Activated CD4-positive, alpha-beta T cell treated with anti-CD3 and anti-CD28 coated beads, Interleukin-2, amount 50 U/mL, for 1 hour (primary cell): ENCODE data around the gene DSPP.

Source experiments
- DNase-seq: peaks from one replicate; pipeline ENCODE4 v3.0.0-alpha.2; 2020

DSPP gene

GRCh38 chr4:87632469-87632868, 24.1 kb downstream of the DSPP start:
- no peak for DNase-seq

GRCh38 chr4:87633243-87633642, 24.9 kb downstream of the DSPP start:
- no peak for DNase-seq

DNA sequence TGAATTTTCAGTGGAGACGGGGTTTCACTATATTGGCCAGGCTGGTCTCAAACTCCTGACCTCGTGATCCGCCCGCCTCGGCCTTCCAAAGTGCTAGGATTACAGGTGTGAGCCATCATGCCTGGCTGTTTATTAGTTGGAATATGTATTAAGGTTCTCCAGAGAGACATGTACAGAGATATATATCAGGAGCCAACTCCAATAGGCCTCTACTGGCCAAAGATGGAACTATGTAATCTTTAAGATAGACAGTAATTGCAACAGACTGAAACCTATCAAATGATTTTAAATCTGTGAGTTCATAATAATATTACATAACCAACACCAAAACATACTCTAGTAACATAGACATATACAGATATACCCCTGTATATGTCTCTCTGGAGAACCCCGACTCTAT, 36.0 kb downstream of the DSPP start:
- no peak for DNase-seq

DNA sequence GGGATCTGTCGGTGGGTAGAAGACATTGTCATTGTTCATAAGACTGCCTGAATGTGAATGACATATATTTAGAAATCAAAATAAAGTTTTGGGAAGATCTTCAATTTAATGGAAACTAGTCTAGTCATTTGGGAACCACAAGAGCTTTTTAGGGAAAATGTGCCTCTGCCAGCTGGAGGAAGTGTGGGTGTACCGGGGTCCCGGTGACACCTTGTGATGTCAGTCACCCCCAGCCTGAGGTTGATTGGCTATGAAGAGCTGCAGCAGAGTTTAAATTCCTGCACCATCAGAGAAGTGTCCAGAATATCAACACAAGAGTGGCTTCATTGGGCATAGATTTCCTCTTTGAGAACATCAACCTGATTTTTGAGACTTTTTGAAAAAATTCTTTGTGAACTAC, 41.7 kb downstream of the DSPP start, which contains the start of gene DMP1:
Gene DMP1 (plus strand): TSS at position 301 of the 400 bp plus-strand sequence. CDS start 6,213 bp downstream, outside the sequence.
- no peak for DNase-seq

- DNase-seq: no peak
These were observed 42.6 kb downstream of the DSPP start for GRCh38 chr4:87650938-87651337.

GRCh38 chr4:87651941-87652340, 43.6 kb downstream of the DSPP start:
- no peak for DNase-seq

- no peak for DNase-seq
These were observed 46.2 kb downstream of the DSPP start for GRCh38 chr4:87654487-87655044.

DNA sequence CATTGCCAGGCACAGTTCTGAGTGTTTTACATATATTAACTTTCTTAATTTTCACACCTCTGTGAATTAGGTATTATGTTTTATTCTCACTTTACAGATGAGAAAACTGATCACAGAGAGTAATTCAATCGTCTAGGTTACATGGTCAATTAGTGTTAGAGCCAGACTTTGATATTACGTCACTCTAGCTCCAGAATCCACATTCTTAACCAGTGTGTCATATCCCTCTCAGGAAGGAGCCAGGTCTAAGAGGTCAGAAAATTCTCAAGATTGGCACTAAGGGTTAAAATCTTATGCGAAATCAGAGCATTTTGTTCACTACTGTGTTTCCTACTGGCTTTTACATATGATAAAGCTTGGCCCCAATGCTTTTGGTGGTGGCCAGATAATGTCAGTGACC, 49.2 kb downstream of the DSPP start:
- DNase-seq: no peak

GRCh38 chr4:87659247-87659931, 51.1 kb downstream of the DSPP start:
- DNase-seq: no peak

GRCh38 chr4:87662871-87663270, 54.5 kb downstream of the DSPP start:
- DNase-seq: no peak
